Measurements from ENCODE around the gene TPRG1.
A peak's percentile ranks its signal among the peaks of the same experiment; 100 is the strongest.

The TPRG1 gene

GRCh38 chr3:189222927-189223636, 51.3 kb downstream of the TPRG1 start:
- DNase-seq (ENCODE audit: low spot score), result no peak

GRCh38 chr3:189225431-189225830, 53.7 kb downstream of the TPRG1 start:
- H3K27ac ChIP-seq, result no peak overlapping the region
- DNase-seq (ENCODE audit: low spot score), result no peak
- TF ChIP-seq, protein P1, sequence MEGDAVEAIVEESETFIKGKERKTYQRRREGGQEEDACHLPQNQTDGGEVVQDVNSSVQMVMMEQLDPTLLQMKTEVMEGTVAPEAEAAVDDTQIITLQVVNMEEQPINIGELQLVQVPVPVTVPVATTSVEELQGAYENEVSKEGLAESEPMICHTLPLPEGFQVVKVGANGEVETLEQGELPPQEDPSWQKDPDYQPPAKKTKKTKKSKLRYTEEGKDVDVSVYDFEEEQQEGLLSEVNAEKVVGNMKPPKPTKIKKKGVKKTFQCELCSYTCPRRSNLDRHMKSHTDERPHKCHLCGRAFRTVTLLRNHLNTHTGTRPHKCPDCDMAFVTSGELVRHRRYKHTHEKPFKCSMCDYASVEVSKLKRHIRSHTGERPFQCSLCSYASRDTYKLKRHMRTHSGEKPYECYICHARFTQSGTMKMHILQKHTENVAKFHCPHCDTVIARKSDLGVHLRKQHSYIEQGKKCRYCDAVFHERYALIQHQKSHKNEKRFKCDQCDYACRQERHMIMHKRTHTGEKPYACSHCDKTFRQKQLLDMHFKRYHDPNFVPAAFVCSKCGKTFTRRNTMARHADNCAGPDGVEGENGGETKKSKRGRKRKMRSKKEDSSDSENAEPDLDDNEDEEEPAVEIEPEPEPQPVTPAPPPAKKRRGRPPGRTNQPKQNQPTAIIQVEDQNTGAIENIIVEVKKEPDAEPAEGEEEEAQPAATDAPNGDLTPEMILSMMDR (IDR thresholded peaks at IDR 0.05), result no peak
- no peak overlapping the region for H3K4me3 ChIP-seq

More at GRCh38 chr3:189222927-189223636, 51.3 kb downstream of the TPRG1 start:
- no peak overlapping the region for H3K27ac ChIP-seq
- H3K4me3 ChIP-seq, result no peak overlapping the region
- TF ChIP-seq, protein P1 (IDR thresholded peaks at IDR 0.05), result no peak

- Histone ChIP-seq H3K4me3 (no peak overlapping the region), H3K27ac (no peak overlapping the region)
- no peak for DNase-seq (ENCODE audit: low spot score)
- TF ChIP-seq, protein P1 (IDR thresholded peaks at IDR 0.05), result no peak
Measured at GRCh38 chr3:189227249-189227648, 55.5 kb downstream of the TPRG1 start.

- DNase-seq (ENCODE audit: low spot score), result no peak
- Histone ChIP-seq H3K4me3 (no peak overlapping the region), H3K27ac (no peak overlapping the region)
- TF ChIP-seq, protein P1 (IDR thresholded peaks at IDR 0.05), result no peak
Measured at GRCh38 chr3:189229196-189229828, 57.5 kb downstream of the TPRG1 start.

DNA sequence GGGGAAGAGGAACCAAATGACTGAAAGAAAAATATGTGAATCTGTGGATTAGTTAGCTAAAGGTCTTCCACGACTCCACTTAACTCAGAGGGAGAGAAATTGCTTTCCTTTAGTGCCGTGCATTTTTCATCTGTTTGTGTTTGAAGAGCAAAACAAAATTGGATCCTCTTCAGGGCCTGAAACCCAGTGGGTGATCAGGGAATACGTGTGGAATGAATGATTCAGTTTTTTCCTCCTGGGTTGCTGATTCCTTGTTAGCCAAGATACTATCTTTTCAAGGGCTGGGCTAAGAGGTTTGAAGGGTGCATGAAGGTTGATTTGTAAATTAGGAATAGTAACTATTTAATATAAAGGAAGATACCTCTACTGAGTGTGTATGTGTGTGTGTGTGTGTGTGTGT, 61.0 kb downstream of the TPRG1 start:
- no peak overlapping the region for H3K27ac ChIP-seq
- DNase-seq (ENCODE audit: low spot score), result no peak
- TF ChIP-seq, protein P1 (IDR thresholded peaks at IDR 0.05), result no peak
- no peak overlapping the region for H3K4me3 ChIP-seq

- H3K4me3 ChIP-seq, result no peak overlapping the region
- TF ChIP-seq, protein P1 (IDR thresholded peaks at IDR 0.05), result peak; percentile 27
- H3K27ac ChIP-seq, result no peak overlapping the region
- no peak for DNase-seq (ENCODE audit: low spot score)
Measured at GRCh38 chr3:189233225-189233858, 61.6 kb downstream of the TPRG1 start.

Data from coronary artery (tissue), 2 donors.